ENCODE data around the gene PAK6.

DNA sequence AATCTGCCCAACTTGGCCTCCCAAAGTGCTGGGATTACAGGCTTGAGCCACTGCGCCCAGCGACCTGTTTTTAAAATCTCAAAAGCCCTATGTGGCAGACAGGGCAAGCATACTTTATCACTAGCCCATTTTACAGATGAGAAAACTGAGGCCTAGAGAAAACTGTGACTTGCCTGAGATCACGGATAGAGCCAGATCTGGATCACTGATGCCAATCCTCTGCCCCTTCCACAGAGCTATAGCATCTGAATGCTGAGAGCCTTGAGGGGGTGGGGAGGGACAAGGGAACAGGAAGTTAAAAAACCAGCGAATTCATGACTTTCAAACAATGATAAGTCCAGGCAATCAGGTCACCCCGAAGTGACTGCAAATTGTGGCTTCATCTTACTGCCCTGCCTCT is 36.7 kb downstream of the PAK6 start:
- TF ChIP-seq, protein P1, sequence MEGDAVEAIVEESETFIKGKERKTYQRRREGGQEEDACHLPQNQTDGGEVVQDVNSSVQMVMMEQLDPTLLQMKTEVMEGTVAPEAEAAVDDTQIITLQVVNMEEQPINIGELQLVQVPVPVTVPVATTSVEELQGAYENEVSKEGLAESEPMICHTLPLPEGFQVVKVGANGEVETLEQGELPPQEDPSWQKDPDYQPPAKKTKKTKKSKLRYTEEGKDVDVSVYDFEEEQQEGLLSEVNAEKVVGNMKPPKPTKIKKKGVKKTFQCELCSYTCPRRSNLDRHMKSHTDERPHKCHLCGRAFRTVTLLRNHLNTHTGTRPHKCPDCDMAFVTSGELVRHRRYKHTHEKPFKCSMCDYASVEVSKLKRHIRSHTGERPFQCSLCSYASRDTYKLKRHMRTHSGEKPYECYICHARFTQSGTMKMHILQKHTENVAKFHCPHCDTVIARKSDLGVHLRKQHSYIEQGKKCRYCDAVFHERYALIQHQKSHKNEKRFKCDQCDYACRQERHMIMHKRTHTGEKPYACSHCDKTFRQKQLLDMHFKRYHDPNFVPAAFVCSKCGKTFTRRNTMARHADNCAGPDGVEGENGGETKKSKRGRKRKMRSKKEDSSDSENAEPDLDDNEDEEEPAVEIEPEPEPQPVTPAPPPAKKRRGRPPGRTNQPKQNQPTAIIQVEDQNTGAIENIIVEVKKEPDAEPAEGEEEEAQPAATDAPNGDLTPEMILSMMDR (conservative IDR thresholded peaks at IDR 0.05; ENCODE audit: low read depth, low read length): no peak
- no peak for TF ChIP-seq EZH2 (IDR thresholded peaks at IDR 0.05; ENCODE audit: borderline replicate concordance, low read depth, low read length, poor library complexity, severe bottlenecking)
